GM23338 (cell line): Measurements from ENCODE around the gene SULT1C2. TPM values are rescaled to one million over a fixed set of nuclear protein-coding genes. Genes with fewer than 3 reads are reported as not detected.

ENCODE experiments used
- ATAC-seq: fragments of 200-7000 bp; cut with Tn5 transposase; 3 replicates; pipeline ENCODE4 v1.9.1; 2020
- DNase-seq: peaks from one replicate; pipeline ENCODE4 v3.0.0-alpha.2; 2015; ENCODE audit warnings: low spot score
- H2AFZ ChIP-seq: fragments of 200-600 bp; sonication (generic); 2 replicates; pipeline ENCODE4 v1.8.0; 2016; ENCODE audit warnings: antibody characterized with exemption, mild to moderate bottlenecking, moderate library complexity
- H3F3A ChIP-seq: fragments of 200-600 bp; sonication (generic); replicated peaks from 2 replicates; pipeline ENCODE4 v1.8.0; 2017; ENCODE audit warnings: antibody characterized with exemption, mixed run types, low read depth
- H3K27ac ChIP-seq: fragments of 200-600 bp; sonication (generic); 2 replicates; pipeline ENCODE4 v1.6.1; 2016; ENCODE audit warnings: low read depth
- H3K27me3 ChIP-seq: fragments of 200-600 bp; sonication (generic); 2 replicates; pipeline ENCODE4 v1.8.0; 2016; ENCODE audit warnings: mild to moderate bottlenecking, mixed run types, moderate library complexity; ENCODE audit not compliant: insufficient read depth
- H3K36me3 ChIP-seq: fragments of 200-600 bp; sonication (generic); 2 replicates; pipeline ENCODE4 v1.8.0; 2016; ENCODE audit warnings: mild to moderate bottlenecking; ENCODE audit not compliant: insufficient read depth
- H3K4me1 ChIP-seq: fragments of 200-600 bp; sonication (generic); 2 replicates; pipeline ENCODE4 v1.8.0; 2016; ENCODE audit warnings: mild to moderate bottlenecking, moderate library complexity; ENCODE audit not compliant: insufficient read depth
- H3K4me2 ChIP-seq: fragments of 200-600 bp; sonication (generic); 2 replicates; pipeline ENCODE4 v1.7.1; 2017; ENCODE audit warnings: mixed run types
- H3K4me3 ChIP-seq: fragments of 200-600 bp; sonication (generic); 2 replicates; pipeline ENCODE4 v1.6.1; 2016; ENCODE audit warnings: mixed run types
- H3K79me2 ChIP-seq: fragments of 200-600 bp; sonication (generic); replicated peaks from 2 replicates; pipeline ENCODE4 v1.8.0; 2017; ENCODE audit warnings: mild to moderate bottlenecking; ENCODE audit not compliant: insufficient read depth
- H3K9me2 ChIP-seq: fragments of 200-600 bp; sonication (generic); 2 replicates; pipeline ENCODE4 v1.8.0; 2017; ENCODE audit not compliant: insufficient read depth
- H4K20me1 ChIP-seq: fragments of 200-600 bp; sonication (generic); replicated peaks from 2 replicates; pipeline ENCODE4 v1.8.0; 2017; ENCODE audit warnings: mild to moderate bottlenecking; ENCODE audit not compliant: insufficient read depth
- H3K27ac Mint-ChIP-seq: 2 replicates; pipeline ENCODE4 v1.8.0; 2020; ENCODE audit warnings: inconsistent platforms, mild to moderate bottlenecking, moderate library complexity, mixed read lengths
- H3K27me3 Mint-ChIP-seq: 3 replicates; pipeline ENCODE4 v1.8.0; 2022; ENCODE audit warnings: low read depth, mild to moderate bottlenecking, moderate library complexity, mixed read lengths, inconsistent platforms; ENCODE audit not compliant: insufficient read depth, poor library complexity
- H3K36me3 Mint-ChIP-seq: 3 replicates; pipeline ENCODE4 v1.8.0; 2021; ENCODE audit warnings: low read depth, mild to moderate bottlenecking, inconsistent platforms, moderate library complexity, mixed read lengths
- H3K4me1 Mint-ChIP-seq: 3 replicates; pipeline ENCODE4 v1.8.0; 2020; ENCODE audit warnings: mild to moderate bottlenecking, inconsistent platforms, mixed read lengths
- H3K4me3 Mint-ChIP-seq: 3 replicates; pipeline ENCODE4 v1.8.0; 2021; ENCODE audit warnings: moderate library complexity, mild to moderate bottlenecking, inconsistent platforms, mixed read lengths
- H3K9me3 Mint-ChIP-seq: 3 replicates; pipeline ENCODE4 v1.8.0; 2020; ENCODE audit warnings: moderate library complexity, mild to moderate bottlenecking, inconsistent platforms, mixed read lengths
- CREB1 ChIP-seq: fragments of 250-450 bp; sonication (Bioruptor Pico); IDR thresholded peaks from 2 replicates; pipeline ENCODE4 v1.5.0; 2020; ENCODE audit warnings: low read depth, mild to moderate bottlenecking, moderate library complexity
- CTCF ChIP-seq, 2 experiments: fragments of 200-600 bp in 1 of 2; sonication (generic) in 1 of 2; conservative IDR thresholded peaks; 2 replicates each; pipeline versions ENCODE4 v1.5.1 to v1.6.1; 2016 to 2017; ENCODE audit warnings: antibody characterized with exemption in 2 of 2, low read depth in 2 of 2, mild to moderate bottlenecking in 2 of 2, moderate library complexity in 1 of 2
- ETS1 ChIP-seq: IDR thresholded peaks from 2 replicates; pipeline ENCODE4 v1.6.1; 2016; ENCODE audit warnings: antibody characterized with exemption
- EZH2phosphoT487 ChIP-seq: fragments of 200-600 bp; sonication (generic); IDR thresholded peaks from one replicate; pipeline ENCODE4 v1.8.1; 2018; ENCODE audit warnings: antibody characterized with exemption; ENCODE audit not compliant: unreplicated experiment
- JUNB ChIP-seq: IDR thresholded peaks from one replicate; pipeline ENCODE4 v1.6.1; 2016; ENCODE audit warnings: antibody characterized with exemption; ENCODE audit not compliant: unreplicated experiment
- NANOG ChIP-seq: IDR thresholded peaks from 2 replicates; pipeline ENCODE4 v1.6.1; 2016; ENCODE audit warnings: antibody characterized with exemption, borderline replicate concordance
- POLR2AphosphoS5 ChIP-seq: IDR thresholded peaks from 2 replicates; pipeline ENCODE4 v1.6.1; 2016; ENCODE audit warnings: antibody characterized with exemption, low read depth
- REST ChIP-seq: IDR thresholded peaks from one replicate; pipeline ENCODE4 v1.6.1; 2018; ENCODE audit warnings: antibody characterized with exemption; ENCODE audit not compliant: unreplicated experiment
- STAT1 ChIP-seq: IDR thresholded peaks from one replicate; pipeline ENCODE4 v1.6.1; 2016; ENCODE audit warnings: antibody characterized with exemption; ENCODE audit not compliant: unreplicated experiment
- ZNF114 ChIP-seq: fragments of 250-450 bp; sonication (Bioruptor Pico); IDR thresholded peaks from 2 replicates; pipeline ENCODE4 v1.5.0; 2020; ENCODE audit warnings: mild to moderate bottlenecking, moderate library complexity
- ZNF331 ChIP-seq: fragments of 250-450 bp; sonication (Bioruptor Pico); IDR thresholded peaks from 2 replicates; pipeline ENCODE4 v1.5.0; 2020; ENCODE audit warnings: low read depth, mild to moderate bottlenecking, moderate library complexity
- polyA plus RNA-seq: library from polyadenylated mRNA; unstranded; fragments of >200 nt; fragmentation: Nextera tagmentation; extraction: Ambion mirVana; gene quantifications from 2 replicates; pipeline ENCODE4 v1.2.1, GENCODE V29; 2016
- total RNA-seq: library from RNA; depleted of rRNA; stranded (reverse); fragments of >200 nt; shearing (Covaris generic); gene quantifications from 2 replicates; pipeline ENCODE4 v1.2.3, GENCODE V29; 2014

SULT1C2 gene
- total and polyA plus RNA-seq, 2 experiments from 2014 or later, result 0.69 to 1.9 TPM

- Mint-ChIP-seq H3K36me3 (no peaks in the 10 kb centered on the region), H3K4me1 (no peaks in the 10 kb centered on the region), H3K9me3 (no peaks in the 10 kb centered on the region; the same call in 2 of the 3 replicates), H3K27ac (no peak overlapping the region), H3K4me3 (no peak overlapping the region), H3K27me3 (no peaks in the 10 kb centered on the region)
- Histone ChIP-seq H3K27me3 (no peaks in the 10 kb centered on the region), H3K4me3 (no peak overlapping the region), H3K4me2 (no peak overlapping the region), H3K4me1 (no peaks in the 10 kb centered on the region), H2AFZ (no peak overlapping the region), H3K36me3 (no peaks in the 10 kb centered on the region), H3K9me2 (peaks cover 8% of the 10 kb centered on the region; the same call in 1 of the 2 replicates), H4K20me1 (no peaks in the 10 kb centered on the region), H3K27ac (no peak overlapping the region), H3K79me2 (no peaks in the 10 kb centered on the region), H3F3A (no peaks in the 10 kb centered on the region)
- DNase-seq (no peak), ATAC-seq (no peak)
- TF ChIP-seq CREB1 (CRISPR knock-in tag) (no peak), POLR2AphosphoS5 (no peak)
Measured at GRCh38 chr2:108253106-108253505, 35.6 kb upstream of the SULT1C2 start.

- DNase-seq, result no peak
- H3K4me2 ChIP-seq, result no peak overlapping the region
- peaks cover 8% of the 10 kb centered on the region for H3K9me3 Mint-ChIP-seq
- no peaks in the 10 kb centered on the region for H4K20me1 ChIP-seq
- H3K27ac Mint-ChIP-seq, result no peak overlapping the region
- peaks cover 12% of the 10 kb centered on the region for H3K9me2 ChIP-seq
- no peaks in the 10 kb centered on the region for H3K27me3 ChIP-seq
- H3K4me3 Mint-ChIP-seq, result no peak overlapping the region
- no peaks in the 10 kb centered on the region for H3K4me1 ChIP-seq
- no peak overlapping the region for H3K4me3 ChIP-seq
- ATAC-seq, result no peak
- H3K36me3 ChIP-seq, result no peaks in the 10 kb centered on the region
- no peak for TF ChIP-seq POLR2AphosphoS5
- TF ChIP-seq ZNF331 (CRISPR knock-in tag), result no peak
- TF ChIP-seq JUNB, result no peak
- TF ChIP-seq STAT1, result no peak
- TF ChIP-seq EZH2phosphoT487, result no peak
- TF ChIP-seq CTCF (conservative IDR thresholded peaks at IDR 0.05; ENCODE audit: low read depth in 2 of 2), result no peak
- no peak for TF ChIP-seq REST
- no peak for TF ChIP-seq ZNF114 (CRISPR knock-in tag)
- TF ChIP-seq ETS1, result no peak
- no peak for TF ChIP-seq CREB1 (CRISPR knock-in tag)
- no peak for TF ChIP-seq NANOG
- H3K27ac ChIP-seq, result no peak overlapping the region
- no peaks in the 10 kb centered on the region for H3K4me1 Mint-ChIP-seq
- no peaks in the 10 kb centered on the region for H3K27me3 Mint-ChIP-seq
- H3F3A ChIP-seq, result no peaks in the 10 kb centered on the region
- H3K79me2 ChIP-seq, result no peaks in the 10 kb centered on the region
- peaks cover 4% of the 10 kb centered on the region; the same call in 2 of the 3 replicates for H3K36me3 Mint-ChIP-seq
- no peak overlapping the region for H2AFZ ChIP-seq
Measured at GRCh38 chr2:108257757-108258331, 30.9 kb upstream of the SULT1C2 start.
